HepG2 (cell line): ENCODE data around the gene GPBP1. TPM values are rescaled to one million over a fixed set of nuclear protein-coding genes. Genes with fewer than 3 reads are reported as not detected.

ENCODE experiments used
- ATAC-seq: fragments of 200-7000 bp; cut with Tn5 transposase; 3 replicates; pipeline ENCODE4 v1.9.1; 2020; ENCODE audit warnings: mild to moderate bottlenecking, moderate library complexity
- BruUV-seq: library from RNA; stranded (reverse); fragments of 400-500 nt; replicated peaks from 2 replicates; lab custom pipeline; 2021; lab: Mats Ljungman, UMichigan
- CTCF ChIA-PET: fragments of 300-600 bp; formaldehyde crosslinking; extraction: SDS; loops from one replicate; lab custom pipeline; 2021; ENCODE audit warnings: low total read pairs, inconsistent platforms, low intra/inter-chr PET ratio; lab: Yijun Ruan, JAX
- POLR2A ChIA-PET: fragments of 350-600 bp; sonication (Branson Sonifier 250); formaldehyde crosslinking; loops from one replicate; lab custom pipeline; 2020; ENCODE audit warnings: antibody characterized with exemption, inconsistent platforms; lab: Yijun Ruan, JAX
- DNase-seq: peaks from one replicate; pipeline ENCODE4 v3.0.0-alpha.2; 2015; ENCODE audit warnings: low spot score
- FAIRE-seq: peaks from 3 replicates; lab custom pipeline; 2011; peaks lifted over from hg19 to GRCh38; lab: Jason Lieb, UNC
- H2AFZ ChIP-seq: one replicate; pipeline ENCODE4 v1.6.1; 2011; ENCODE audit warnings: low read length, inconsistent platforms
- H3K27ac ChIP-seq: fragments of 300-600 bp; 3 replicates; pipeline ENCODE4 v1.8.0; 2011; ENCODE audit warnings: mixed run types, mild to moderate bottlenecking, mixed read lengths, low read length, inconsistent platforms; ENCODE audit not compliant: insufficient read depth; ENCODE audit errors: extremely low read length
- H3K27me3 ChIP-seq, 2 experiments: fragments of 200-600 bp in 1 of 2; 2 replicates in 1 of 2; 3 replicates in 1 of 2; pipeline versions ENCODE4 v1.6.0 to v1.8.0; 2011; ENCODE audit warnings: low read length in 2 of 2, mild to moderate bottlenecking in 2 of 2, moderate library complexity in 2 of 2, inconsistent platforms in 1 of 2; ENCODE audit not compliant: insufficient read depth in 2 of 2, control insufficient read depth in 1 of 2
- H3K36me3 ChIP-seq, 2 experiments: fragments of 200-600 bp in 1 of 2; replicated peaks in 1 of 2; 2 replicates in 1 of 2; 3 replicates in 1 of 2; pipeline versions ENCODE4 v1.5.1 to v1.8.0; 2011; ENCODE audit warnings: low read length in 2 of 2, inconsistent platforms in 1 of 2; ENCODE audit not compliant: insufficient read depth in 2 of 2, control insufficient read depth in 1 of 2
- H3K4me1 ChIP-seq: 2 replicates; pipeline ENCODE4 v1.5.1; 2012; ENCODE audit warnings: low read length, inconsistent platforms; ENCODE audit not compliant: insufficient read depth
- H3K4me2 ChIP-seq: 2 replicates; pipeline ENCODE4 v1.6.0; 2011; ENCODE audit warnings: low read depth, low read length, inconsistent platforms
- H3K4me3 ChIP-seq, 3 experiments: fragments of 200-600 bp in 1 of 3; sonication (generic), shearing (Covaris generic) in 1 of 3; replicated peaks in 1 of 3; 2 replicates each; pipeline ENCODE4 v1.5.1; 2011 to 2016; ENCODE audit warnings: low read length in 3 of 3, inconsistent platforms in 2 of 3, low read depth in 2 of 3, mild to moderate bottlenecking in 2 of 3, control low read depth in 1 of 3, mixed read lengths in 1 of 3; ENCODE audit not compliant: insufficient read depth in 1 of 3
- H3K79me2 ChIP-seq: one replicate; pipeline ENCODE4 v1.6.1; 2011; ENCODE audit warnings: low read length, inconsistent platforms; ENCODE audit not compliant: insufficient read depth
- H3K9ac ChIP-seq: 2 replicates; pipeline ENCODE4 v1.6.0; 2011; ENCODE audit warnings: mild to moderate bottlenecking, low read depth, low read length, inconsistent platforms; ENCODE audit not compliant: insufficient read depth
- H3K9me3 ChIP-seq: 2 replicates; pipeline ENCODE4 v1.5.1; 2012; ENCODE audit warnings: mild to moderate bottlenecking, low read length
- H4K20me1 ChIP-seq: 2 replicates; pipeline ENCODE4 v1.6.0; 2011; ENCODE audit warnings: inconsistent platforms, mild to moderate bottlenecking, low read length, moderate library complexity; ENCODE audit not compliant: insufficient read depth
- ELF3 ChIP-seq: IDR thresholded peaks from 2 replicates; pipeline ENCODE4 v1.6.1; 2016; ENCODE audit warnings: missing genetic modification reagents, missing compliant biosample characterization
- HOXD1 ChIP-seq: sonication (generic); formaldehyde crosslinking; IDR thresholded peaks from 2 replicates; pipeline ENCODE4 v1.5.0; 2020; ENCODE audit warnings: missing genetic modification reagents
- NCOA1 ChIP-seq: sonication (generic); formaldehyde crosslinking; IDR thresholded peaks from 2 replicates; pipeline ENCODE4 v1.9.0; 2021; ENCODE audit warnings: missing genetic modification reagents
- NFE2 ChIP-seq: sonication (generic); formaldehyde crosslinking; IDR thresholded peaks from 2 replicates; pipeline ENCODE4 v1.4.0; 2020; ENCODE audit warnings: missing genetic modification reagents
- NKX3-1 ChIP-seq: sonication (generic); formaldehyde crosslinking; IDR thresholded peaks from 2 replicates; pipeline ENCODE4 v1.5.0; 2020; ENCODE audit warnings: missing genetic modification reagents
- PAWR ChIP-seq: sonication (generic); formaldehyde crosslinking; IDR thresholded peaks from 2 replicates; pipeline ENCODE4 v1.4.0; 2020; ENCODE audit warnings: missing genetic modification reagents, mild to moderate bottlenecking, borderline replicate concordance
- RXRA ChIP-seq: sonication (generic); formaldehyde crosslinking; IDR thresholded peaks from 2 replicates; pipeline ENCODE4 v1.5.1; 2020; ENCODE audit warnings: missing genetic modification reagents
- SP140L ChIP-seq: sonication (generic); formaldehyde crosslinking; IDR thresholded peaks from 2 replicates; pipeline ENCODE4 v1.4.0; 2020; ENCODE audit warnings: missing genetic modification reagents, borderline replicate concordance
- ZBTB3 ChIP-seq: sonication (generic); formaldehyde crosslinking; IDR thresholded peaks from 2 replicates; pipeline ENCODE4 v1.4.0; 2020; ENCODE audit warnings: low read depth, mild to moderate bottlenecking, moderate library complexity, missing genetic modification reagents, borderline replicate concordance
- ZNF180 ChIP-seq: sonication (generic); formaldehyde crosslinking; IDR thresholded peaks from 2 replicates; pipeline ENCODE4 v1.4.0; 2020; ENCODE audit warnings: low read depth, missing genetic modification reagents, borderline replicate concordance
- WGBS: methylation state at CpG from one replicate; pipeline ENCODE4 v1.1.6; 2017; ENCODE audit warnings: low lambda C conversion rate; 5-methylcytosine and 5-hydroxymethylcytosine counted together
- in situ Hi-C: cut with HindIII; loops from 2 replicates; pipeline ENCODE4 v1.10.0; 2017; ENCODE audit warnings: low pct_unique_long_range_greater_than_20kb; ENCODE audit not compliant: extremely low pct_ligation_motif_present
- intact Hi-C: fragments of 100-400 bp; cut with micrococcal nuclease; formaldehyde crosslinking; loops from one replicate; pipeline ENCODE4 v1.10.0; 2022; ENCODE audit not compliant: unreplicated experiment
- polyA plus RNA-seq, 8 experiments: library from polyadenylated mRNA; depleted of rRNA in 3 of 8; stranded (reverse) in 7 of 8; unstranded in 1 of 8; fragments of >200 nt; fragmentation: Illumina TruSeq in 4 of 8; extraction: Trizol in 4 of 8; gene quantifications; 2 replicates each; pipeline versions ENCODE4 v1.2.1 to v1.2.3, GENCODE V29; 2011 to 2016; ENCODE audit warnings: low read depth in 4 of 8, missing spikeins in 1 of 8, mixed read lengths in 1 of 8; ENCODE audit not compliant: insufficient read depth in 1 of 8
- total RNA-seq, 5 experiments: library from RNA; depleted of rRNA; stranded (reverse); fragments of >200 nt; fragmentation: Illumina TruSeq; extraction: Trizol; gene quantifications; 2 replicates each; pipeline ENCODE4 v1.2.3, GENCODE V29; 2016; ENCODE audit warnings: low read depth in 1 of 5
- TF ChIP-seq, protein P1 (sequence below): IDR thresholded peaks from 2 replicates; pipeline ENCODE4 v1.6.1; 2016; ENCODE audit warnings: missing compliant biosample characterization, missing genetic modification reagents, borderline replicate concordance

GPBP1 gene
- total and polyA plus RNA-seq, 2 of the 13 experiments (the other 11 are each of a cell fraction or from before 2014, with no cell fraction given): 27.1 to 72.2 TPM

DNA sequence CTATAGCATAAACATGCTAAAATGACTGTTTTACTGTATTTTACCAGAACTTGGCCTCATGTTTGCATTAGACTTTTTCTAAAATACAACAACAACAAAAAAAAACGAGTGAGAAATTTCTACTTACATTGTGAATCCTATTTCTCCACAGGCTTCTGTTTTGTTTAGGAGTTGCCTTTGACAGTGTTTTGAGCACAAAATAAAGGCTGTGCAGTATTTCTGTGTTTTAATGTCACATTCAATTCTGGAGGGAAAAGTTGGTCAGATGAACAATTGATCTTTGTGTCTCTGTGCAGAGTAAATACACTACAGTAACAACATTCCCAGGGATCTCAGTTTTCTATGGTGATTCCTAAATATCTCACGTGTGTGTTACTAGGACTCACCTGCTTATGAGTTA, 131.1 kb downstream of the GPBP1 start:
- intact Hi-C loops (no loop called here), in situ Hi-C loops (loop anchor here (5.0 kb wide), 1 partner anchor 127 kb away; no protein-coding TSS in a partner anchor)
- ATAC-seq (no peak), DNase-seq (no peak), FAIRE-seq (no peak)
- Histone ChIP-seq H3K4me1 (peaks cover 6% of the 10 kb centered on the region; the same call in 1 of the 2 replicates), H3K9me3 (peaks cover 14% of the 10 kb centered on the region), H3K36me3 (no peaks in the 10 kb centered on the region), H3K4me2 (no peak overlapping the region), H3K9ac (no peak overlapping the region), H2AFZ (no peak overlapping the region), H3K4me3 (no peak overlapping the region), H4K20me1 (no peaks in the 10 kb centered on the region), H3K27me3 (no peaks in the 10 kb centered on the region), H3K79me2 (no peaks in the 10 kb centered on the region), H3K27ac (no peak overlapping the region)
- TF ChIP-seq ELF3: no peak
- TF ChIP-seq NFE2 (CRISPR knock-in tag): no peak
- TF ChIP-seq RXRA: no peak
- no peak for TF ChIP-seq HOXD1 (CRISPR knock-in tag)
- TF ChIP-seq ZNF180: no peak
- TF ChIP-seq ZBTB3: no peak
- no peak for TF ChIP-seq SP140L
- no peak for TF ChIP-seq PAWR
- TF ChIP-seq, protein P1, sequence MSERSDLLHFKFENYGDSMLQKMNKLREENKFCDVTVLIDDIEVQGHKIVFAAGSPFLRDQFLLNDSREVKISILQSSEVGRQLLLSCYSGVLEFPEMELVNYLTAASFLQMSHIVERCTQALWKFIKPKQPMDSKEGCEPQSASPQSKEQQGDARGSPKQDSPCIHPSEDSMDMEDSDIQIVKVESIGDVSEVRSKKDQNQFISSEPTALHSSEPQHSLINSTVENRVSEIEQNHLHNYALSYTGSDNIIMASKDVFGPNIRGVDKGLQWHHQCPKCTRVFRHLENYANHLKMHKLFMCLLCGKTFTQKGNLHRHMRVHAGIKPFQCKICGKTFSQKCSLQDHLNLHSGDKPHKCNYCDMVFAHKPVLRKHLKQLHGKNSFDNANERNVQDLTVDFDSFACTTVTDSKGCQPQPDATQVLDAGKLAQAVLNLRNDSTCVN (CRISPR knock-in tag): no peak
- no peak for TF ChIP-seq NCOA1
- no peak for TF ChIP-seq NKX3-1 (CRISPR knock-in tag)
- POLR2A ChIA-PET: no interaction called here
- CTCF ChIA-PET: no interaction called here
- no TSS peak for BruUV-seq
- 1% methylated on average over 2 of the region's 2 CpGs for WGBS
